T-helper 1 cell treated with Interleukin-12 subunit alpha and Interleukin-12 subunit beta and Interleukin-4 antibody, amounts not matched to agents 30 μg/mL and 1 μg/mL, for 36 hours (primary cell): Measurements from ENCODE around the gene DDX46.
A peak's percentile ranks its signal among the peaks of the same experiment; 100 is the strongest.
"Not testable (repeated sequence)": the region's sequence is repeated elsewhere in the genome, so short reads cannot be mapped to it uniquely, and the experiment has no call there.

Experiments used
- H3K27ac Mint-ChIP-seq: one replicate; pipeline ENCODE4 v1.8.0; 2021; ENCODE audit warnings: mild to moderate bottlenecking, mixed read lengths
- H3K27me3 Mint-ChIP-seq: one replicate; pipeline ENCODE4 v1.8.0; 2021; ENCODE audit warnings: low read depth, mixed read lengths
- H3K36me3 Mint-ChIP-seq: one replicate; pipeline ENCODE4 v1.8.0; 2021; ENCODE audit warnings: low read depth, mixed read lengths
- H3K4me1 Mint-ChIP-seq: one replicate; pipeline ENCODE4 v1.8.0; 2021; ENCODE audit warnings: low read depth, mixed read lengths
- H3K4me3 Mint-ChIP-seq: one replicate; pipeline ENCODE4 v1.8.0; 2021; ENCODE audit warnings: mild to moderate bottlenecking, moderate library complexity, mixed read lengths
- H3K9me3 Mint-ChIP-seq: one replicate; pipeline ENCODE4 v1.8.0; 2021; ENCODE audit warnings: mixed read lengths

The DDX46 gene

GRCh38 chr5:134845852-134846640, 87.5 kb downstream of the DDX46 start, which contains the start of gene C5orf24:
C5orf24 (plus strand) TSS chr5:134845968; CDS start chr5:134854901, 8,933 bp downstream.
- Mint-ChIP-seq H3K27me3 (no peaks in the 10 kb centered on the region), H3K4me1 (peaks cover 27% of the 10 kb centered on the region), H3K36me3 (peaks cover 14% of the 10 kb centered on the region), H3K27ac (peak within 1 kb of the TSS; percentile 96), H3K9me3 (no peaks in the 10 kb centered on the region), H3K4me3 (peak within 1 kb of the TSS; percentile 97)

DNA sequence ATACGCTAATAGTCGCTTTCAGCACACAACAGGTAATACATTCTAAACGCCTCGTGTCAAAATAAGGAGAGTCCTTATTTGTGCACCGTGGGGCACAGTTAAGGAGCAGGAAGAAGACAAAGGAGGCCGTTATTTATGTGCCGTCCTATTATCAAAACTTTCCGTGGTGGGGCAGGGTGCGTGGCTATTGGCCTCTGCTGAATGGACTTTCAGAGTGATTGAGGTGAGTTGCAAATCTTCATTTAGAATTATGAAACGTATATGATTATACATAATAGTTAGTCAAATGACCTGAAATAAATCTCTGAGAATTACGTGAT, 88.0 kb downstream of the DDX46 start:
- Mint-ChIP-seq H3K36me3 (peaks cover 17% of the 10 kb centered on the region), H3K4me3 (peak overlapping the region; percentile 97), H3K27me3 (no peaks in the 10 kb centered on the region), H3K4me1 (peaks cover 29% of the 10 kb centered on the region), H3K27ac (peak overlapping the region; percentile 96), H3K9me3 (no peaks in the 10 kb centered on the region)

GRCh38 chr5:134849434-134849933, 90.9 kb downstream of the DDX46 start:
- not testable (repeated sequence) for H3K27ac Mint-ChIP-seq, H3K27me3 Mint-ChIP-seq, H3K4me3 Mint-ChIP-seq, H3K9me3 Mint-ChIP-seq
- Mint-ChIP-seq H3K36me3 (peaks cover 23% of the 10 kb centered on the region), H3K4me1 (peaks cover 32% of the 10 kb centered on the region)

DNA sequence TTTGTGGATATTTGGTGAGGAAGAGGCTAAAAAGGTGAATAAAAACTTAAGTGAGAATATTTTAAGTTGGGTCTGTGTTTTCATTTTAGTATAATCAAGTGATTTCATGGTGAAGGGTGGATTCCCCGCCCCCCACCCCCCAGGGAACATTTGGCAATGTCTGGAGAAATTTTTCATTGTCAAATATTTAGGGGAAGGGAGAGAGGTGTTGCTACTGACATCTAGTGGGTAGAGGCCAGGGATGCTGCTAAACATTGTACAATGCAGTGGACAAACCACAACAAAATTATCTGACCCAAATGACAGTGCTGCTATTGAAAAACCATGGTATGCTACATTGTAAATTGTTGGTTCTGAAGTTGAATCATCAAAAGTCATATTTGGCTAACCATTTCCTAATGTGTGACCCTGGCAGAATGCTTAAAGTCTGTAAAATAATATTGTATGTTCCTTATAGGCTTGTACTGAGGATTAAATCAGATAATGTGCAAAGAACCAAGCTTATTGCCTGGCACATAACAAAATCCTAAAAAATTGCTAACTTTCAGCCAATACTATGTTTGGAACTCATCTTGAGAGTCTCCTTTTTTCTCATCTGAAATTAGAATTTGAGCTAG, 92.8 kb downstream of the DDX46 start:
- Mint-ChIP-seq H3K4me3 (no peak overlapping the region), H3K36me3 (peaks cover 28% of the 10 kb centered on the region), H3K27ac (peak overlapping the region; percentile 26), H3K27me3 (no peaks in the 10 kb centered on the region), H3K4me1 (peaks cover 28% of the 10 kb centered on the region), H3K9me3 (no peaks in the 10 kb centered on the region)

- peaks cover 11% of the 10 kb centered on the region for H3K4me1 Mint-ChIP-seq
- not testable (repeated sequence) for H3K27me3 Mint-ChIP-seq, H3K4me3 Mint-ChIP-seq, H3K27ac Mint-ChIP-seq, H3K9me3 Mint-ChIP-seq
- peaks cover 25% of the 10 kb centered on the region for H3K36me3 Mint-ChIP-seq
Observed at GRCh38 chr5:134856465-134856864, 97.9 kb downstream of the DDX46 start.

- Mint-ChIP-seq H3K27me3 (no peaks in the 10 kb centered on the region), H3K36me3 (peaks cover 21% of the 10 kb centered on the region), H3K27ac (no peak overlapping the region), H3K9me3 (no peaks in the 10 kb centered on the region), H3K4me1 (peaks cover 10% of the 10 kb centered on the region), H3K4me3 (no peak overlapping the region)
Observed at GRCh38 chr5:134857401-134857800, 98.8 kb downstream of the DDX46 start.

GRCh38 chr5:134864707-134865106, 106.1 kb downstream of the DDX46 start:
- Mint-ChIP-seq H3K36me3 (peaks cover 6% of the 10 kb centered on the region), H3K9me3 (no peaks in the 10 kb centered on the region), H3K27ac (no peak overlapping the region), H3K4me1 (no peaks in the 10 kb centered on the region), H3K4me3 (no peak overlapping the region), H3K27me3 (no peaks in the 10 kb centered on the region)

GRCh38 chr5:134873494-134873893, 114.9 kb downstream of the DDX46 start:
- H3K4me1 Mint-ChIP-seq = peaks cover 26% of the 10 kb centered on the region
- peak overlapping the region; percentile 99 for H3K27ac Mint-ChIP-seq
- H3K36me3 Mint-ChIP-seq = peaks cover 18% of the 10 kb centered on the region
- H3K4me3 Mint-ChIP-seq = peak overlapping the region; percentile 21
- no peaks in the 10 kb centered on the region for H3K27me3 Mint-ChIP-seq
- H3K9me3 Mint-ChIP-seq = no peaks in the 10 kb centered on the region

- peaks cover 18% of the 10 kb centered on the region for H3K36me3 Mint-ChIP-seq
- no peaks in the 10 kb centered on the region for H3K9me3 Mint-ChIP-seq
- no peaks in the 10 kb centered on the region for H3K27me3 Mint-ChIP-seq
- H3K4me3 Mint-ChIP-seq = peak within 1 kb of the TSS; percentile 99
- H3K4me1 Mint-ChIP-seq = peaks cover 29% of the 10 kb centered on the region
- peak within 1 kb of the TSS; percentile 99 for H3K27ac Mint-ChIP-seq
Observed at GRCh38 chr5:134873987-134874830, 115.6 kb downstream of the DDX46 start, which contains the start of gene TXNDC15. TXNDC15 (plus strand) TSS chr5:134874371; CDS start chr5:134874428, 57 bp downstream.

- Mint-ChIP-seq H3K27me3 (no peaks in the 10 kb centered on the region), H3K4me3 (peak overlapping the region; percentile 99), H3K36me3 (peaks cover 18% of the 10 kb centered on the region), H3K27ac (peak overlapping the region; percentile 99), H3K4me1 (peaks cover 31% of the 10 kb centered on the region), H3K9me3 (no peaks in the 10 kb centered on the region)
Observed at GRCh38 chr5:134874831-134875655, 116.5 kb downstream of the DDX46 start.

GRCh38 chr5:134877159-134877558, 118.6 kb downstream of the DDX46 start:
- Mint-ChIP-seq H3K36me3 (peaks cover 21% of the 10 kb centered on the region), H3K4me1 (peaks cover 34% of the 10 kb centered on the region), H3K4me3 (peak overlapping the region; percentile 43), H3K9me3 (no peaks in the 10 kb centered on the region), H3K27ac (peak overlapping the region; percentile 68), H3K27me3 (no peaks in the 10 kb centered on the region)

- peaks cover 21% of the 10 kb centered on the region for H3K36me3 Mint-ChIP-seq
Observed at GRCh38 chr5:134878403-134878802, 119.8 kb downstream of the DDX46 start.

GRCh38 chr5:134879456-134879855, 120.9 kb downstream of the DDX46 start:
- H3K36me3 Mint-ChIP-seq = peaks cover 21% of the 10 kb centered on the region
- H3K4me1 Mint-ChIP-seq = peaks cover 28% of the 10 kb centered on the region
- no peak overlapping the region for H3K27ac Mint-ChIP-seq

More at GRCh38 chr5:134878403-134878802, 119.8 kb downstream of the DDX46 start:
- Mint-ChIP-seq H3K27me3 (no peaks in the 10 kb centered on the region), H3K9me3 (no peaks in the 10 kb centered on the region), H3K27ac (no peak overlapping the region), H3K4me3 (no peak overlapping the region), H3K4me1 (peaks cover 31% of the 10 kb centered on the region)

More at GRCh38 chr5:134879456-134879855, 120.9 kb downstream of the DDX46 start:
- Mint-ChIP-seq H3K9me3 (no peaks in the 10 kb centered on the region), H3K4me3 (no peak overlapping the region), H3K27me3 (no peaks in the 10 kb centered on the region)
